GM18526 (cell line): ENCODE measurements around the gene SEPTIN10.

Source experiments
- POLR2A ChIP-seq: IDR thresholded peaks from 3 replicates; pipeline ENCODE4 v1.6.1; 2011; ENCODE audit not compliant: insufficient read length; ENCODE audit errors: extremely low read depth

The SEPTIN10 gene

DNA sequence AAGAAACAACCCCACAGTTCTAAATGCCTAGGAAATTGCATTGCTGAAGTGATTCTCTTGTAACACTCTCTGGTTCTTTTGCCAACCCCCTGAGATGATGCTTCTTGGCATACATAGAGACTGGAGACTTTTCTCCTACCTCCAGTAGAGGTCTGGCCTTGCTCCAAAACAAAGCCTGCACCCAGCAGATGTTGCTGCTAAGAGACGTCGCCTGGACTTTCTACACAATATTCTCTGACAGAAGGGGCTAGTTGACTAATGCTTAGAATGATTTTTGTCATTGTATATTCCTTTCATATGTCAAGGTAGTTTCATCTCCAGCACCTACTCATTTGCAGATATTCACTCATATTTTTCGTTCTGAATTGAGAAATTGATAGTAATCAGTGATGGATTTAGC, 25.0 kb upstream of the SEPTIN10 start:
- TF ChIP-seq POLR2A, result no peak

DNA sequence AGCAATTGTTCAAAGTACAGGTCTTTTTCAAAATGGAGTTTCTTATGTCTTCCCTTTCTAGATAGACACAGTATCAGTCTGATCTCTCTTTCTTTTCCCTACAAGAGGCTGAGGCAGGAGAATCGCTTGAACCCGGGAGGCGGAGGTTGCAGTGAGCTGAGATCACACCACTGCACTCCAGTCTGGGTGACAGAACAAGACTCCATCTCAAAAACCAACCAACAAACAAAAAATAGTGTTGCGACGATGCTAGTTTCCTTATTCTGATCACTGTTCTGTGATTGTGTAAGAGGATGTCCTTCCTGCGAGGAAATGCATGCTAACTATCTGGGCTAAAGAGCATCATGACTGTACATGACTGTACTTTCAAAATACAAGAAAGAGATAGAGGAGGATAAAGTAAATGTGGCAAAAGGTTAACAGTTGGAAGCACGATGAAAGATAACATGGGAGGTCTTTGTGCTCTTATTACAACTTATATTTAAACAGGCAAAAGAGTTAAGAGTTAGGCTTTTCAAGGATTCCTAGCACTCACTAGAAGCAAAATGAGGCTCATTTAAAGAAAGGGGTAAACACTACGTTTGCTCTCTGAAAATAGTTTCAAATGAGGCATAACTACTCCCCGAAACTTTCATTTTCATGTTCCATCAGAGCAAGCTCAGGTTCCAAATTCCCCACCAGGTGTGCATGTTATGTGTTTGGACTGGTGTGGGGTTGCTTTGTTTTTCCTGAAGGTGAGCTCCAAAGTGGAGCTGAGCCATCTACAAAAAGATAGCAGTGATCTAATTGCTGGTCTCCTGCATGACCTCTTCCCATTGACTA, 24.2 kb upstream of the SEPTIN10 start:
- TF ChIP-seq POLR2A, result no peak

DNA sequence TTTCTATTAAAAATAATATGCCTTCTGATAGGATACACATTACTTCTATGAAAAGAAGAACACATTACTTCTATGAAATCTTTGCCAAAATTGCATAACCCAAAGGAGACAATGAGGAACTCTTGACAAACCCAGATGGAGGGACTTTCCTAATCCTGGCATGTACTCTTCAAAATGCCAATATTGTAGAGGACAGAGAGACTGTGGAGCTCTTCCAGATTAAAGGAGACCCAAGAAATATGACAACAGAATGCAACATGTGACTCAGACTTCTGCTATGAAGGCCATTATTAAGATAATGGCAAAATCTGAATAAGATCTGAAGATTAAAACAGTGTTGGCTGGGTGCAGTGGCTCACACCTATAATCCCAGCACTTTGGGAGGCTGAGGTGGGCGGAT, 22.6 kb upstream of the SEPTIN10 start:
- no peak for TF ChIP-seq POLR2A

DNA sequence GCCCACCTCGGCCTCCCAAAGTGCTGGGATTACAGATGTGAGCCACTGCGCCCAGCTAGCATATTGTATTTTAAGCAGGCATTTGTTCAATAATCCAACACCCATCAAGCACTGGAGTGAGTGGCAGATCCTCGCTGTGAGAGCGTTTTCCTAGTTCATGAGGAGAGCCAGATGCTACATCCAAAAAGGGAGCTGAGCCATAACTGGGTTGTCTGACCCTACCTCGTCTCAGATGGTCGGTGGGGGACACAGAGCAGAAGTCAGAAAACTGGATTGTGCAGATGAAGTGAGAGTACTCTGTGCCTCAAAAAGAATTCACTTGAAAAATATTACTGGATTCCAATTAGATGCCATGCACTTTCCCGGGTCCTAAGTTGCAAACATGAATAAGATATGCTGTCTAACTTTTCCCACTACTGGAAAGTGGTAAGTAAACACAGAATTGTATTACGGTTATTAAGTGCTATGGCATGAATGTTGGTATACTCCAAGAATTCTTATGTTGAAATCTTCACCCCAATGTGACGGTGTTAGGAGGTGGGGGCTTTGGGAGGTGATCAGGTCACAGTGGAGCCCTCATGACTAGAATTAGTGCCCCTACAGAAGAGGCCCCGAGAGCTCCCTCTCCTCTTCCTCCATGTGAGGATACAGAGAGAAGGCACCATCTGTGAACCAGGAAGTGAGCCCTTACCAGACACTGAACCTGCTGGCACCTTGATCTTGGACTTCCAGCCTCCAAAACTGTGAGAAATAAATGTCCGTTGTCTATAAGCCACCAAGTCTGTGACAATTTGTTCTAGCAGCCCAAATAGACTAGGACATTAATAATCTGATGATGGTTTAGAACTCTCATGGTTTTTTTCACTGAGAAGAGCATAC, 21.9 kb upstream of the SEPTIN10 start:
- TF ChIP-seq POLR2A, result no peak

DNA sequence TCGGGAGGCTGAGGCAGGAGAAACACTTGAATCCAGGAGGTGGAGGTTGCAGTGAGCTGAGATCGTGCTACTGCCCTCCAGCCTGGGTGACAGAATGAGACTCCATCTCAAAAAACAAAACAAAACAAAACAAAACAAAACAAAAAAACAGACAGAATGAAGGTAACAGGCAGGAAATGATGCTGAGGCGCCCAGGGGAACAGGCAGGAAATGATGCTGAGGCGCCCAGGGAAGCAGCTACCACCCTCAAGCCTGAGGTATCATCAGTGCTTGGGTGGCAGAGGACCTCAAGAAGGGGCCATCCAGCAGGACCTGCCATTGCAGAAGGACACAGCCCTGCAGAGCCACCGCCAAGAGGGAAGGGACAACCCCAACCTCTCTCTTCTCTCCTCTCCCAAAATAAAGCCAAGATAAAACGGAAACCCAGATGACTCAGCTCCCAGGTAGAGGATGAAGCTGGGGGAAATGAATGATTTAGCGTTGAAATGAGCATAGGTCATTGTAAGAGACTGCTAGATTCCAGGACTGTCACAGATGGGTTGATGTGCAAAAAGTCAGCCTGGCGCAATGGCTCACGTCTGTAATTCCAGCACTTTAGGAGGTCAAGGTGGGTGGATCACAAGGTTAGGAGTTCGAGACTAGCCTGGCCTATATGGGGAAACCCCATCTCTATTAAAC, 19.7 kb upstream of the SEPTIN10 start:
- no peak for TF ChIP-seq POLR2A

DNA sequence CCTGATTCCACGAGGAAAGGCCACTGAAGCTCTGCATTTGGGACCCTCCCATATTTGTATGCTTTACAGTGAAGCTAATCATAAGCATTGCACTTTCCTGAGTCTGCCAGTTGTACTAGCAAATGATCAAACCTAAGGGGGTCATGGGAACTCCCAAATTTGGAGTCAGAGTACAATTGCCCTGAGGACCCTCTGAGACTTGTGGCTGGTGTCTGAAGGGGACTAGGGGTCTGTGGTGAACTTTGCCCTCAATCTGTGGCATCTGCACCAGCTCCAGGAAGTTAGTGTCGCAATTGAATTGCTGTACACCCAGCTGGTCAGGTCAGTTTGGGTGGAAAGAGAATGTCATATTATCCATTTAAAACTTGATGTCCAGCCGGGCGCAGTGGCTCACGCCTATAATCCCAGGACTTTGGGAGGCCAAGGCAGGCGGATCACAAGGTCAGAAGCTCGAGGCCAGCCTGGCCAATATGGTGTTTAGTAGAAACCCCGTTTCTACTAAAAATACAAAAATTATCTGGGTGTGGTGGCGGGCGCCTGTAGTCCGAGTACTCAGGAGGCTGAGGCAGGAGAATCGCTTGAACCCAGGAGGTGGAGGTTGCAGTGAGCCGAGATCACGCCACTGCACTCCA, 18.5 kb upstream of the SEPTIN10 start:
- no peak for TF ChIP-seq POLR2A

DNA sequence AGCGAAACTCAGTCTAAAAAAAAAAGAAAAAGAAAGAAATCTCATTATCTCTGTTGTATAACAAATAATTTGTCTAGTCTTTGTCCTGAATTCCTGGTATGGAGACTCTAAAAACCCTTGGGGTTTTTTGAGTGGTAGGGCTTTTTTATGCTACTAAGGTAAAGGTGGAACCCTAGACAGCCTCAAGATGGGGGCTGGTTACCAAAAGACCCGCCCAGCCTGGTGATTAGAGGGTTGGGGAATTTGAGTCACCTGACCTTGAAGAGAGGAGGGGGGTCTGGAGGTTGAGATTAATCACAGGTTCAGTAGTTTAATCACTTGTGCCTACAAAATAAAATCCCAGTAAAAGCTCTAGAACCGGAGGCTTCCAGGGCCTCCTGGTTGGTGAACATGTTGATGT, 18.0 kb upstream of the SEPTIN10 start:
- TF ChIP-seq POLR2A, result no peak

DNA sequence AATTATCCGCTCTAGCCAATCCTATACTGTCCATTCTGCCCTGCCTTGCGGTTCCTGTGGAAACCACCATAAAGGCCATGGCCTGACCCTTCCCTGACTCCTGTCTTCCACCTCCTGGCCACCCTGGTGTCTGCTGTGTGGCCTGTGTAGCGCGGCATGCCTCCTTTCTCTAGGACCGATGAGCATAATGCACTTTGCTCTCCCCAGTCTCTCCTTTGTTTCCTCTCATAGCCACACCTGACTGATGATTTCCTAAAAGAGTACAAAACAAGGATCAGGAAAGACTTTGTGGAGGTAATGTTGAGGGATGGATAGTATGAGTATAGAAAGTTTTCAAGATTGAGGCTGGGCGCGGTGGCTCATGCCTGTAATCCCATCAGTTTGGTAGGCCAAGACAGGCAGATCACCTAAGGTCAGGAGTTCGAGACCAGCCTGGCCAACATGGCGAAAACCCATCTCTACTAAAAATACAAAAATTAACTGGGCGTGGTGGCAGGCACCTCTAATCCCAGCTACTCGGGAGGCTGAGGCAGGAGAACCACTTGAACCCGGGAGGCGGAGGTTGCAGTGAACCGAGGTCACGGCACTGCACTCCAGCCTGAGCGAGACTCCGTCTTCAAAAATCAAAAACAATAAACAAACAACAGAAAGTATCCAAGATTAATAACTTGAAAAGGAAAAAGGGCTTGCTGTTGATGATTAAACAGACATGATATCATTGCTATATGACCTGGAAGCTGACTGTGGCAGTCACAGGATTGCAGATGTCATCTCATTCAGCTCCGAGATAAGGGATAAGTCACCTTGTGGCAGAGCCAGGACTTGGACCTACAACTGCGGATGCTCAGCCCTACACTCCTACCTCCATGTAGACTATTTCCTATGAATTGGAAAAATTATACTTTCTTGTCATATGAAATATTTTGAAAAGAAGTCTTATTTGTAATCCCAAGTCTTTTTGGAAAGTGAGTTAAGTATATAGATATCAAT, 17.0 kb upstream of the SEPTIN10 start:
- TF ChIP-seq POLR2A, result no peak

DNA sequence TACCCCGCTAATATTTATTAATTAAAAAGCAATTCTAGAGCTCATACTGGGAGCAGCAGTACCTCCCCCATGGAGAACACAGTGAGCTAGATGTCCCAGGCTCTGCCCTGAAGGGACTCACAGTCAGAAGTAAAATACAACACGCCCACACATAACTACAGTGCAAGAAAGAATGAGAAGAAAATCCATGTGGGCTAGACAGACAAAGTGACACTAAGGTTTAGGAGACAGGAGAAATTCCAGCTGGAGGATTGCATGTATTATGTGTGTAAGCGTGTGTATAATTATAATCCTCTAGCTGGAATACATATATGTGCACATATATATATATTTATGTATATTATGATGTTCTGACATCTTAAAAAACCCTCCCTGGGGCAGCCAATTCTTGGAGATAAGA, 16.1 kb upstream of the SEPTIN10 start:
- no peak for TF ChIP-seq POLR2A

DNA sequence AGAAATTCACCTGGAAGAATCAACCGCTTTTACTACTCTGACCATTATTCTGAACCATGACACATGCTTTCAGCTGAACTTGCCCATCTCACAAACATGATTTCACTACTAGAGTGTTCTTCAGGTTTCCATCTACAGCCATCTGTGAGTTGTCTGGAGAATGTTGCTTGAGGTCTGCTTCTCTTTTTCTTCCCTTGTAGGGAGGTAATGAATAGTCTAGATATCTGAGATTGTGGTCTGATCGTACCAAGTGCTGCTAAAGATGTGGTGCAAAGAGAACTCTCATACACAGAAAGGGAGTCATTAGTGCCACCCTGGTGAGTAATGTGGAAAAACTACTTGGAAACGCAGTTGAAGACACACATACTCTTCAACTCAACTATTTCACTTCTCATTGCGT, 10.6 kb upstream of the SEPTIN10 start:
- no peak for TF ChIP-seq POLR2A

DNA sequence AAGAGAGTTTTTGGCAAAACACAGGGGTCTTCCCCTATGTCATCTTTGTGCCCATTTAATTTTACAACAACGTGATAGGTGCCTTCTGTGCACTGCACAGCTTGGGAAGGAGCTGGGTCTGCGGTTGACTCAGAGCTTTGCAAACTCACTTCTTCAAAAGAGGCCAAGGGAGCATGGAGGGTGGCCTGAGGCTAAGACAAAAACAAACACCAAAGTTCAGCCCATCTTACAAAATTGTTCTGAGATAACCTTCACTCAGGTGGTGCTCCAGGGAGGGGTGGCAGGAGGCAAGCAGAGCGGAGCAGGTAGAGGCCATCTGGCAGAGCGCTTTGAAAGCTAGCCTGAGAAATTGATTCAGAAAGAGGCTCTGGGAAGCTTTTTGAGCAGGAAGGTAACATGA, 10.2 kb upstream of the SEPTIN10 start:
- no peak for TF ChIP-seq POLR2A

DNA sequence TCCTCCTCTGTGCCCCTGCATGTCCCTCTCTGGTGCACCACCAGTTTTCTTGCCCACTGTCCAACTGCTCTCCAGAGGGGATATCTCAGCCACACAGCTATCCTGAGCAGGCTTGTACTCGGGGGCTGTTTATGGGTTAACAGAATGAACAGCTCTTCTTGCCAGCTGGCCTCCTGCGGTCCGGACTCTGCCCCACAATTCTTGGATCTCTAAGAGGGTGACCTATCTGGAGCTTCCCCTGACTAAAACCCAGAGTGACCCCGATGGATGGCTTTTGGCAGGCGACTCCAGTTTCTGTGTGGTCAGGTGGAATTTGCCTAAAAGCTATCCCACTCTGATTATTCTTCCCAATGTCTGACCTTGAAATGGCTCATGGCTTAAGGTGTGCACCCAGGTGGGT, 9.5 kb upstream of the SEPTIN10 start:
- no peak for TF ChIP-seq POLR2A

DNA sequence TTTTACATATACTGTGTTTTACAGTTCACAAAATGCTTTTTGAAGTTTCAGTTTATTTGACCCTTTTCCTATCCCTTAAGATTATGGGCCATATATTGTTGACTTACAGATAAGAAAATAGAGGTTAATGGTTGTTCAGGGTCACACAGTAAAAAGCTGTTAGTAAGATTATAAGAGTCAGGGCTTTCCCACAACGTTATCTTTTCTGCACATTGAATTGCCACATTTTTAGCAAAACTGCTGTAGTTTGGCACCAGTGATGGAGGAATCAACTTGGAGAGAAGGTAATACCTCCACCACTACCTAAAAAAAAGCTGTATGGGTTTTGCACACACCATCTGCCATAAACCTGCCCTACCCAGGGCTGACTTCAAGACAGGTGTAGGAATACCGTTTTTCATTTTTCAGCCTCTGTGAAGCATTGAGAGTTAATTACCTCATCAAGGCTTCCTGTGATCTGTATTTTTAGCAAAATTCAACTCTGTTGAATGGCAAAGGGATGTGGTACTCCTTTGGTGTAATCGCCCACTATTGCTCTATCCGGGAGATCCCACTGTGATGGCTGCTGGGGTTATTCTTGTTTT, 5.4 kb upstream of the SEPTIN10 start:
- no peak for TF ChIP-seq POLR2A

DNA sequence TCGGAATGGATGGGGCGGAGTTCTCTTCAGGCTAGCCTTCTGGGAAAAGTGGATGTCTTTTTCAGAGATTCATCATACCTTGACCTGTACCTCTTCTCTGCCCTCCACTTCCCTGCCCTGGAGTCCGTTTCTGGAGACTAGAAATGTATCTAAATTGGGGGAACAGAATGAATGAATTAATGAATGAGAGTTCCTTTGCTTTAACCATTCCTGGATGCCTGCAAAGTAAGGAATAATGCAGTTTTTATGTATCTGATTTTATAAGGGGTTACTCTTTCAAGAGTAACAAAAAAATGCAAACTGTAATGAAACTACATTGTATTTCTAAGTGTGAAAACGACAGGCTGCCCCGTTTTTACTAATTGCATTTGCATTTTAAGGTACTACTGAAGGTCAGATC, 2.4 kb upstream of the SEPTIN10 start:
- TF ChIP-seq POLR2A, result no peak
